Transverse colon (tissue), 4 donors: ENCODE results near the gene CERT1.

Experiments
- CTCF ChIP-seq, 5 experiments: fragments of 200-600 bp in 3 of 5; fragments of 450-650 bp in 2 of 5; sonication (generic) in 3 of 5; IDR thresholded peaks; 1 replicate in 2 of 5; 2 replicates in 3 of 5; pipeline ENCODE4 v1.5.1; 2016 to 2017; ENCODE audit warnings: antibody characterized with exemption in 5 of 5, inconsistent platforms in 3 of 5, mild to moderate bottlenecking in 2 of 5, moderate library complexity in 1 of 5
- EP300 ChIP-seq: sonication (generic); formaldehyde crosslinking; IDR thresholded peaks from one replicate; pipeline ENCODE4 v1.6.1; 2017; ENCODE audit warnings: antibody characterized with exemption, low read depth
- POLR2A ChIP-seq: fragments of 450-650 bp; IDR thresholded peaks from one replicate; pipeline ENCODE4 v1.6.1; 2016; ENCODE audit warnings: antibody characterized with exemption, mild to moderate bottlenecking, moderate library complexity
- POLR2AphosphoS5 ChIP-seq, 3 donors: sonication (generic); formaldehyde crosslinking; IDR thresholded peaks; one replicate each; pipeline ENCODE4 v1.6.1; 2016; ENCODE audit warnings: antibody characterized with exemption in 3 of 3

GRCh38 chr5:75522025-75522424 is 10.6 kb upstream of the CERT1 start:
- TF ChIP-seq CTCF (IDR thresholded peaks at IDR 0.05) (no peak), EP300 (no peak), POLR2A (no peak), POLR2AphosphoS5 (IDR thresholded peaks at IDR 0.05) (no peak)
